Ovary (tissue), 3 donors: ENCODE measurements around the gene FAT1.

ENCODE experiments used
- CTCF ChIP-seq, 3 donors: fragments of 450-650 bp in 2 of 3; fragments of 200-600 bp in 1 of 3; IDR thresholded peaks; one replicate each; pipeline versions ENCODE4 v1.5.1 to v1.8.0; 2016 to 2022; ENCODE audit warnings: antibody characterized with exemption in 3 of 3, mild to moderate bottlenecking in 1 of 3
- EP300 ChIP-seq: sonication (generic); formaldehyde crosslinking; IDR thresholded peaks from one replicate; pipeline ENCODE4 v1.6.1; 2017; ENCODE audit warnings: antibody characterized with exemption
- POLR2A ChIP-seq: fragments of 450-650 bp; IDR thresholded peaks from one replicate; pipeline ENCODE4 v1.6.1; 2017; ENCODE audit warnings: antibody characterized with exemption, mild to moderate bottlenecking, moderate library complexity
- donor health status: DM: no; HTN: no; CAD: no.

- TF ChIP-seq CTCF (IDR thresholded peaks at IDR 0.05) (no peak), POLR2A (no peak), EP300 (no peak)
Observed at GRCh38 chr4:186693894-186694293, 29.8 kb downstream of the FAT1 start.
